HEK293 (cell line): Measurements from ENCODE around the gene CCDC69.

ENCODE experiments used
- ELK4 ChIP-seq: IDR thresholded peaks from 2 replicates; pipeline ENCODE4 v1.6.1; 2011; ENCODE audit warnings: mild to moderate bottlenecking, low read depth, low read length, borderline replicate concordance
- GFI1B ChIP-seq: fragments of 450-650 bp; formaldehyde crosslinking; IDR thresholded peaks from 2 replicates; pipeline ENCODE4 v1.5.1; 2016; ENCODE audit warnings: missing biosample characterization, missing genetic modification characterization
- SETDB1 ChIP-seq: IDR thresholded peaks from one replicate; pipeline ENCODE4 v1.6.1; 2017; ENCODE audit warnings: mild to moderate bottlenecking, low read length, moderate library complexity, mixed read lengths; ENCODE audit not compliant: insufficient read length
- ZFP3 ChIP-seq: fragments of 450-650 bp; formaldehyde crosslinking; IDR thresholded peaks from 2 replicates; pipeline ENCODE4 v1.5.1; 2016; ENCODE audit warnings: low read depth, missing biosample characterization, missing genetic modification characterization
- ZNF223 ChIP-seq: fragments of 450-650 bp; formaldehyde crosslinking; IDR thresholded peaks from 2 replicates; pipeline ENCODE4 v1.5.1; 2016; ENCODE audit warnings: missing biosample characterization, missing genetic modification characterization
- ZNF350 ChIP-seq: fragments of 450-650 bp; formaldehyde crosslinking; IDR thresholded peaks from 2 replicates; pipeline ENCODE4 v1.5.0; 2017; ENCODE audit warnings: missing biosample characterization, mild to moderate bottlenecking, missing genetic modification characterization
- ZNF639 ChIP-seq: fragments of 450-650 bp; formaldehyde crosslinking; IDR thresholded peaks from 2 replicates; pipeline ENCODE4 v1.5.1; 2016; ENCODE audit warnings: missing biosample characterization, missing genetic modification characterization
- ZNF654 ChIP-seq: fragments of 450-650 bp; formaldehyde crosslinking; IDR thresholded peaks from 2 replicates; pipeline ENCODE4 v1.5.1; 2016; ENCODE audit warnings: low read depth, missing biosample characterization, missing genetic modification characterization
- ZNF660 ChIP-seq: fragments of 450-650 bp; IDR thresholded peaks from 2 replicates; pipeline ENCODE4 v1.5.1; 2018; ENCODE audit warnings: missing biosample characterization, mild to moderate bottlenecking, missing genetic modification characterization
- TF ChIP-seq, protein P1 (sequence below): fragments of 450-650 bp; formaldehyde crosslinking; IDR thresholded peaks from 2 replicates; pipeline ENCODE4 v1.5.1; 2017; ENCODE audit warnings: missing biosample characterization, missing genetic modification characterization
- TF ChIP-seq, protein P2 (sequence below): fragments of 450-650 bp; formaldehyde crosslinking; IDR thresholded peaks from 2 replicates; pipeline ENCODE4 v1.5.1; 2016; ENCODE audit warnings: missing biosample characterization, missing genetic modification characterization
- TF ChIP-seq, protein P3 (sequence below): fragments of 450-650 bp; formaldehyde crosslinking; optimal IDR thresholded peaks from 2 replicates; pipeline ENCODE3; 2016; ENCODE audit warnings: missing biosample characterization, mild to moderate bottlenecking, missing genetic modification characterization

GRCh38 chr5:151267491-151268260 is 43.8 kb upstream of the CCDC69 start:
- TF ChIP-seq, protein P1, sequence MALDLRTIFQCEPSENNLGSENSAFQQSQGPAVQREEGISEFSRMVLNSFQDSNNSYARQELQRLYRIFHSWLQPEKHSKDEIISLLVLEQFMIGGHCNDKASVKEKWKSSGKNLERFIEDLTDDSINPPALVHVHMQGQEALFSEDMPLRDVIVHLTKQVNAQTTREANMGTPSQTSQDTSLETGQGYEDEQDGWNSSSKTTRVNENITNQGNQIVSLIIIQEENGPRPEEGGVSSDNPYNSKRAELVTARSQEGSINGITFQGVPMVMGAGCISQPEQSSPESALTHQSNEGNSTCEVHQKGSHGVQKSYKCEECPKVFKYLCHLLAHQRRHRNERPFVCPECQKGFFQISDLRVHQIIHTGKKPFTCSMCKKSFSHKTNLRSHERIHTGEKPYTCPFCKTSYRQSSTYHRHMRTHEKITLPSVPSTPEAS (tag by site-specific recombination), result no peak
- TF ChIP-seq ZNF350 (tag by site-specific recombination) (no peak), SETDB1 (no peak), ZNF654 (tag by site-specific recombination) (no peak), GFI1B (tag by site-specific recombination) (no peak), ZNF223 (no peak), ZNF660 (tag by site-specific recombination) (no peak), ZNF639 (no peak), ZFP3 (tag by site-specific recombination) (no peak), ELK4 (no peak)
- TF ChIP-seq, protein P2, sequence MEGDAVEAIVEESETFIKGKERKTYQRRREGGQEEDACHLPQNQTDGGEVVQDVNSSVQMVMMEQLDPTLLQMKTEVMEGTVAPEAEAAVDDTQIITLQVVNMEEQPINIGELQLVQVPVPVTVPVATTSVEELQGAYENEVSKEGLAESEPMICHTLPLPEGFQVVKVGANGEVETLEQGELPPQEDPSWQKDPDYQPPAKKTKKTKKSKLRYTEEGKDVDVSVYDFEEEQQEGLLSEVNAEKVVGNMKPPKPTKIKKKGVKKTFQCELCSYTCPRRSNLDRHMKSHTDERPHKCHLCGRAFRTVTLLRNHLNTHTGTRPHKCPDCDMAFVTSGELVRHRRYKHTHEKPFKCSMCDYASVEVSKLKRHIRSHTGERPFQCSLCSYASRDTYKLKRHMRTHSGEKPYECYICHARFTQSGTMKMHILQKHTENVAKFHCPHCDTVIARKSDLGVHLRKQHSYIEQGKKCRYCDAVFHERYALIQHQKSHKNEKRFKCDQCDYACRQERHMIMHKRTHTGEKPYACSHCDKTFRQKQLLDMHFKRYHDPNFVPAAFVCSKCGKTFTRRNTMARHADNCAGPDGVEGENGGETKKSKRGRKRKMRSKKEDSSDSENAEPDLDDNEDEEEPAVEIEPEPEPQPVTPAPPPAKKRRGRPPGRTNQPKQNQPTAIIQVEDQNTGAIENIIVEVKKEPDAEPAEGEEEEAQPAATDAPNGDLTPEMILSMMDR (tag by site-specific recombination), result no peak
- TF ChIP-seq, protein P3, sequence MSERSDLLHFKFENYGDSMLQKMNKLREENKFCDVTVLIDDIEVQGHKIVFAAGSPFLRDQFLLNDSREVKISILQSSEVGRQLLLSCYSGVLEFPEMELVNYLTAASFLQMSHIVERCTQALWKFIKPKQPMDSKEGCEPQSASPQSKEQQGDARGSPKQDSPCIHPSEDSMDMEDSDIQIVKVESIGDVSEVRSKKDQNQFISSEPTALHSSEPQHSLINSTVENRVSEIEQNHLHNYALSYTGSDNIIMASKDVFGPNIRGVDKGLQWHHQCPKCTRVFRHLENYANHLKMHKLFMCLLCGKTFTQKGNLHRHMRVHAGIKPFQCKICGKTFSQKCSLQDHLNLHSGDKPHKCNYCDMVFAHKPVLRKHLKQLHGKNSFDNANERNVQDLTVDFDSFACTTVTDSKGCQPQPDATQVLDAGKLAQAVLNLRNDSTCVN, result no peak
